ENCODE measurements around the gene CNDP1. TPM values are rescaled to one million over a fixed set of nuclear protein-coding genes. Genes with fewer than 3 reads are reported as not detected.

Gene CNDP1
- total RNA-seq, 4 donors from 2014 or later, result 0.24 to 1.0 (median 0.90) TPM; not detected in 1

DNA sequence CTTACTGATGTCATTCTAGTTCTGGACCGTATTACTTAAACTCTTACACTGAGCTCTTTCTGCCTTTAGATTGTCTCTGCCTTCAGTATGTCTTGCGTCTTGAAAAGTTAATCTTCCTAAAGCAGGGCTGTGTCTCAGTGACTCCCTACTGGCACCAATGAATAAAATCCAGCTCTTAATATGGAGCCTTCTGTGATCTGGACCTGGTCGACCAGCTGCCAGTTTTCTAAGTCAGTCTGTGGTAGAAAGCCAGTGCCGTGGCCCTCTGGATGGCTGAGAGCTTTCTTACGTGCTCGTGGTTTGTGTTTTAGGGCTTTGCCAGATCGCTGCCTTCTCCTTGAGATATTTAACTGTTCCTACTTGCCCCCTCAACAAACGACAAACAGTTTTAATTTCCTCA, 90.2 kb downstream of the CNDP1 start:
- H3K27ac ChIP-seq, result no peak overlapping the region
- no peaks in the 10 kb centered on the region for H3K4me1 ChIP-seq
- H3K4me3 ChIP-seq, result no peak overlapping the region
- DNase-seq, result no peak
- no peaks in the 10 kb centered on the region for H3K9me3 ChIP-seq
- TF ChIP-seq, protein P1, sequence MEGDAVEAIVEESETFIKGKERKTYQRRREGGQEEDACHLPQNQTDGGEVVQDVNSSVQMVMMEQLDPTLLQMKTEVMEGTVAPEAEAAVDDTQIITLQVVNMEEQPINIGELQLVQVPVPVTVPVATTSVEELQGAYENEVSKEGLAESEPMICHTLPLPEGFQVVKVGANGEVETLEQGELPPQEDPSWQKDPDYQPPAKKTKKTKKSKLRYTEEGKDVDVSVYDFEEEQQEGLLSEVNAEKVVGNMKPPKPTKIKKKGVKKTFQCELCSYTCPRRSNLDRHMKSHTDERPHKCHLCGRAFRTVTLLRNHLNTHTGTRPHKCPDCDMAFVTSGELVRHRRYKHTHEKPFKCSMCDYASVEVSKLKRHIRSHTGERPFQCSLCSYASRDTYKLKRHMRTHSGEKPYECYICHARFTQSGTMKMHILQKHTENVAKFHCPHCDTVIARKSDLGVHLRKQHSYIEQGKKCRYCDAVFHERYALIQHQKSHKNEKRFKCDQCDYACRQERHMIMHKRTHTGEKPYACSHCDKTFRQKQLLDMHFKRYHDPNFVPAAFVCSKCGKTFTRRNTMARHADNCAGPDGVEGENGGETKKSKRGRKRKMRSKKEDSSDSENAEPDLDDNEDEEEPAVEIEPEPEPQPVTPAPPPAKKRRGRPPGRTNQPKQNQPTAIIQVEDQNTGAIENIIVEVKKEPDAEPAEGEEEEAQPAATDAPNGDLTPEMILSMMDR (IDR thresholded peaks at IDR 0.05), result no peak
- no peak for TF ChIP-seq POLR2A (IDR thresholded peaks at IDR 0.05)
- intact Hi-C loops (cut with DNase I; ENCODE audit: low total_unique reads), result no loop called here
- no peaks in the 10 kb centered on the region for H3K27me3 ChIP-seq
- no peaks in the 10 kb centered on the region for H3K36me3 ChIP-seq

DNA sequence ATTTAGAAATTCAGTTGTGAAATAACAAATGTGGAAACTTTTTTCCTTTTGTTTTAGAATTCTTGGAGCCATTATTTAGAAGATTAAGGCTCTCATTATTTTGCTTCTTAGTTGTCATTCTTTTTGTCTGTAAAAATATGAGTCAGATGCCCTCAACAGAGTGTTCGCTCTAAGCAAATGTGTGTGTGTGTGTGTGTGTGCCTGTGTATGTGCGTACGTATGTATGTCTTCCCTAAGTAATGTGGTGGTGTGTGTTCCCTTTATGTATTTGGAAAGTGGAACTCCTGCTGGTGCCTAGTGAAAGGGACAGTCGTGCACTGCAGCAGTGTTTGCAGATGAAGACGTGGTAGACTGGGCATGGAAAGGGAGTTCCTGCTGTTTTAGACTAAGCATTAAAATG, 90.9 kb downstream of the CNDP1 start:
- Histone ChIP-seq H3K27ac (no peak overlapping the region), H3K27me3 (no peaks in the 10 kb centered on the region), H3K9me3 (no peaks in the 10 kb centered on the region), H3K36me3 (no peaks in the 10 kb centered on the region), H3K4me3 (no peak overlapping the region), H3K4me1 (no peaks in the 10 kb centered on the region)
- DNase-seq, result no peak
- no peak for TF ChIP-seq POLR2A (IDR thresholded peaks at IDR 0.05)
- TF ChIP-seq, protein P1 (IDR thresholded peaks at IDR 0.05), result no peak
- intact Hi-C loops (cut with DNase I; ENCODE audit: low total_unique reads), result no loop called here

DNA sequence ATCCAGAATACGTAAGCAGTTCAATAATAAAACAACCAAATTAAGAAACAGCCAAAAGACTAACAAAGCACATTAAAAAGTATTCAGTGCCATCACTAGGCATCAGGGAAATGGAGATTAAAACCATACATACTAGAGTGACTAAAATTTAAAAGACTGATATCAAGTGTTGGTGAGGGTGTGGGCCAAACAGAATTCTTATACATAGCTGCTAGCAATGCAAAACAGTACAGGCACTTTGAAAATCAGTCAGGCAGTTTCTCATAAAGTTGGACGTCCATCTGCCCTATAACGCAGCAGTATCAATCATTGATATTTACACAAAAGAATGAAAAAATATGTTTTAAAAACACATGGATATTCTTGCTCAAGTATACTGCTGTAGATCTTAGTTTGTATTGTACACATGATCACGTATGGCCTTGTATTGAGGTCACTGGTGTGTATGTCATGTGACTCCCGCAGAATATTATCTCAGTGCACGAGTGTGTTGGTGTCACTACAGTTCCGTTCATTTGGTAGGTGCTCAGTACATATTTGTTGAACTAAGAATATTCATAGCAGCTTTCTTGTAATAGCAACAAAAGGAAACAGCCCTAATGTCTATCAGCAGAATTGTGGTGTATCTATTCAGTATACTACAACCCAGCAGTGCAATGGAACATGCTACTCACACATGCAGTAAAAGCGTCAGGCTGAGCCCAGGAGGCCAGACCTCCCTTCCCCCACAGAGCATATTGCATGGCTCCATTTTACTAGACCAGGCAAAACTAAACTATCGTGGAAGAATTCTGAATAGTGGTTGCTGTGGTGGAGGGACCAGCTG, 92.0 kb downstream of the CNDP1 start:
- Histone ChIP-seq H3K36me3 (no peaks in the 10 kb centered on the region), H3K4me3 (no peak overlapping the region), H3K4me1 (no peaks in the 10 kb centered on the region), H3K27ac (no peak overlapping the region), H3K27me3 (no peaks in the 10 kb centered on the region), H3K9me3 (no peaks in the 10 kb centered on the region)
- DNase-seq, result no peak
- no peak for TF ChIP-seq POLR2A (IDR thresholded peaks at IDR 0.05)
- TF ChIP-seq, protein P1 (IDR thresholded peaks at IDR 0.05), result no peak
- intact Hi-C loops (cut with DNase I; ENCODE audit: low total_unique reads), result no loop called here

DNA sequence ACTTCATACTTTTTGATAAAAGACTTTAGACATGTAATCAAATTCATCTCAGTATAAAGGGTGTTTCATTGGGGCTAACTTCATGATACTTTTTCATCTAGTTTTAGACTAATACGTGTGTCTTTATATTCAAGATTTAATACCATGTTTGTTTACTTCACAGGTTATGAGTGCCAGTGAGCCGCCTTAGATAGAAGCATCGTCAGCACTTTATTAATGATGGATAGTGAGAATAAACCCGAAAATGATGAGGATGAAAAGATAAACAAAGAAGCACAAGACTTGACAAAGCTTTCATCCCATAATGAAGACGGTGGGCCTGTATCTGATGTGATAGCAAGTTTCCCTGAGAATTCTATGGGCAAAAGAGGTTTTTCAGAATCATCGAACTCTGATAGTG, 96.5 kb downstream of the CNDP1 start:
- no peaks in the 10 kb centered on the region for H3K9me3 ChIP-seq
- intact Hi-C loops (cut with DNase I; ENCODE audit: low total_unique reads), result no loop called here

DNA sequence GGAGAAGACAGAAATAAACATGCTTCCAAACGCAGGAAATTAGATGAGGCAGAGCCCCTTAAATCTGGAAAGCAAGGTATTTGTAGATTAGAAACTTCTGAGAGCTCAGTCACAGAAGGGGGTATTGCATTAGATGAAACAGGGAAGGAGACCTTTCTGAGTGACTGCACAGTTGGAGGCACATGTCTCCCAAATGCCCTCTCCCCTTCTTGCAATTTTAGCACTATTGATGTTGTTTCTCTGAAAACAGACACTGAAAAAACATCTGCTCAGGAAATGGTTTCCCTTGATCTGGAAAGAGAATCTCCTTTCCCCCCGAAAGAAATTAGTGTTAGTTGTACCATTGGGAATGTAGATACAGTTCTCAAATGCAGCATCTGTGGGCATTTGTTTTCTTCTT, 96.9 kb downstream of the CNDP1 start:
- TF ChIP-seq POLR2A (IDR thresholded peaks at IDR 0.05), result no peak
- TF ChIP-seq, protein P1 (IDR thresholded peaks at IDR 0.05), result no peak
- Histone ChIP-seq H3K27me3 (no peaks in the 10 kb centered on the region), H3K36me3 (no peaks in the 10 kb centered on the region), H3K4me3 (no peak overlapping the region), H3K27ac (no peak overlapping the region), H3K4me1 (no peaks in the 10 kb centered on the region), H3K9me3 (no peaks in the 10 kb centered on the region)
- DNase-seq, result no peak
- intact Hi-C loops (cut with DNase I; ENCODE audit: low total_unique reads), result no loop called here

More for the DNA sequence above, 96.5 kb downstream of the CNDP1 start:
- no peaks in the 10 kb centered on the region for H3K27me3 ChIP-seq
- no peak for DNase-seq
- no peaks in the 10 kb centered on the region for H3K4me1 ChIP-seq
- no peak for TF ChIP-seq POLR2A (IDR thresholded peaks at IDR 0.05)
- TF ChIP-seq, protein P1 (IDR thresholded peaks at IDR 0.05), result no peak
- H3K36me3 ChIP-seq, result no peaks in the 10 kb centered on the region
- no peak overlapping the region for H3K27ac ChIP-seq
- H3K4me3 ChIP-seq, result no peak overlapping the region
